NCI-H1092 (cell line): ENCODE results near the gene SUPT6H.

Source experiments
- DNase-seq: peaks from one replicate; lab custom pipeline; 2025; lab: John Stamatoyannopoulos, UW

The SUPT6H gene

GRCh38 chr17:28737770-28738679 lies 76.0 kb downstream of the SUPT6H start:
- DNase-seq = no peak

GRCh38 chr17:28738680-28739384 lies 76.8 kb downstream of the SUPT6H start:
- DNase-seq = no peak

- DNase-seq = no peak
These were observed 78.7 kb downstream of the SUPT6H start for GRCh38 chr17:28740406-28741357.

- no peak for DNase-seq
These were observed 79.6 kb downstream of the SUPT6H start for GRCh38 chr17:28741358-28742349.

GRCh38 chr17:28743243-28744103 lies 81.5 kb downstream of the SUPT6H start, which contains the start of gene TRAF4:
TRAF4 (plus strand) TSS chr17:28744011; CDS start chr17:28744113, 102 bp downstream.
- peak; percentile 78 for DNase-seq

- DNase-seq = peak; percentile 16
These were observed 82.3 kb downstream of the SUPT6H start for GRCh38 chr17:28744104-28744971.

- DNase-seq = peak; percentile 28
These were observed 83.2 kb downstream of the SUPT6H start for GRCh38 chr17:28744972-28745785.

- no peak for DNase-seq
These were observed 83.9 kb downstream of the SUPT6H start for GRCh38 chr17:28745786-28746411.

- DNase-seq = peak; percentile 64
These were observed 84.6 kb downstream of the SUPT6H start for GRCh38 chr17:28746611-28747050.

- peak; percentile 39 for DNase-seq
These were observed 85.2 kb downstream of the SUPT6H start for GRCh38 chr17:28747051-28747691.

- DNase-seq = no peak
These were observed 86.1 kb downstream of the SUPT6H start for GRCh38 chr17:28747801-28748750.

- DNase-seq = no peak
These were observed 87.0 kb downstream of the SUPT6H start for GRCh38 chr17:28748852-28749515.

- DNase-seq = no peak
These were observed 87.6 kb downstream of the SUPT6H start for GRCh38 chr17:28749516-28750177.
